ENCODE results near the gene SMIM44. TPM values are rescaled to one million over a fixed set of nuclear protein-coding genes. Genes with fewer than 3 reads are reported as not detected.

SMIM44 gene
- polyA plus RNA-seq, 3 donors, result not detected

DNA sequence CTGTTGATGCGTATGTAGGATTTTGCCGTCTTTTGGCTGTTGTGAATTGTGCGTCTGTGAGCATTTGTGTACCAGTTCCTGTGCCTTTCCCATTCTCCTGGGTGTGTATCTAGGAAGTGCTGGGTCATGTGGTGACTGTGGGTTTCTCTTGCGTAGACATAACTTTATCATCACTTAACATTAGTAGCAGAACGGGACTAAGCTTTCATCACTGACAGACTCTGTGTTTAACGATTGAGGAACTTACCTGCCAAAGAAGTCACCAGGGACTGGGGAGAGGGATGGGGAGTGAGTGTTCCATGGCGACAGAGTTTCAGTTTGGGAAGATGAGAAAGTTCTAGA is 37.8 kb upstream of the SMIM44 start:
- peaks cover 79% of the 10 kb centered on the region for H3K79me2 ChIP-seq (ENCODE audit: insufficient read depth, low read length)
- no peak overlapping the region for H3K4me3 ChIP-seq (replicated peaks in 1 of 3; ENCODE audit: low read depth in 2 of 3, low read length in 3 of 3)
- H3K9me3 ChIP-seq (replicated peaks in 1 of 2; ENCODE audit: control insufficient read depth in 1 of 2, insufficient read depth in 1 of 2, low read length in 2 of 2), result no peaks in the 10 kb centered on the region
- H2AFZ ChIP-seq (ENCODE audit: insufficient read depth, low read depth, low read length, poor library complexity, severe bottlenecking), result no peak overlapping the region
- intact Hi-C loops (cut with micrococcal nuclease), result no loop called here
- H3K4me1 ChIP-seq (ENCODE audit: control insufficient read depth in 1 of 2, insufficient read depth in 2 of 2, low read length in 2 of 2), result no peaks in the 10 kb centered on the region
- 67% methylated on average over 1 of the region's 7 CpGs for WGBS (ENCODE audit: insufficient coverage)
- no peak for DNase-seq
- H3K36me3 ChIP-seq (replicated peaks in 1 of 2; ENCODE audit: control insufficient read depth in 1 of 2, insufficient read depth in 2 of 2, low read length in 2 of 2), result peaks cover 56 to 78% of the 10 kb centered on the region in 2 donors
- no peaks in the 10 kb centered on the region for H3K27me3 Mint-ChIP-seq (ENCODE audit: low read depth in 3 of 3)
- H3K9me3 Mint-ChIP-seq, result peaks cover 0 to 2% (median 0%) of the 10 kb centered on the region in 7 donors
- no peak overlapping the region for H3K4me3 Mint-ChIP-seq
- peaks cover 32 to 71% of the 10 kb centered on the region in 2 donors for H3K36me3 Mint-ChIP-seq
- peak overlapping the region in 2 of 7 donors; percentile 15 to 61 for H3K27ac Mint-ChIP-seq
- no peak overlapping the region for H3K4me2 ChIP-seq (replicated peaks; ENCODE audit: extremely low read depth, low read length, poor library complexity, severe bottlenecking)
- H3K27ac ChIP-seq (ENCODE audit: low read depth in 1 of 2, low read length in 2 of 2), result no peak overlapping the region
- no peak overlapping the region for H3K9ac ChIP-seq (ENCODE audit: insufficient read depth, low read length, poor library complexity, severe bottlenecking)
- TF ChIP-seq CTCF (IDR thresholded peaks at IDR 0.05), result no peak
- H3K27me3 ChIP-seq (ENCODE audit: control insufficient read depth in 2 of 2, insufficient read depth in 2 of 2, low read length in 2 of 2), result no peaks in the 10 kb centered on the region
- H4K20me1 ChIP-seq (ENCODE audit: insufficient read depth, low read length), result peaks cover 92% of the 10 kb centered on the region
- H3K4me1 Mint-ChIP-seq, result no peaks in the 10 kb centered on the region

GRCh38 chr19:3520166-3521103 is 37.2 kb upstream of the SMIM44 start:
- H3K27me3 ChIP-seq (ENCODE audit: control insufficient read depth in 2 of 2, insufficient read depth in 2 of 2, low read length in 2 of 2), result no peaks in the 10 kb centered on the region
- H3K27ac Mint-ChIP-seq, result peak overlapping the region in 2 of 7 donors; percentile 15 to 61
- H3K9me3 ChIP-seq (replicated peaks in 1 of 2; ENCODE audit: control insufficient read depth in 1 of 2, insufficient read depth in 1 of 2, low read length in 2 of 2), result no peaks in the 10 kb centered on the region
- no peak overlapping the region for H3K4me3 ChIP-seq (replicated peaks in 1 of 3; ENCODE audit: low read depth in 2 of 3, low read length in 3 of 3)
- no peaks in the 10 kb centered on the region for H3K27me3 Mint-ChIP-seq (ENCODE audit: low read depth in 3 of 3)
- H3K36me3 ChIP-seq (replicated peaks in 1 of 2; ENCODE audit: control insufficient read depth in 1 of 2, insufficient read depth in 2 of 2, low read length in 2 of 2), result peaks cover 51 to 77% of the 10 kb centered on the region in 2 donors
- H3K4me1 ChIP-seq (ENCODE audit: control insufficient read depth in 1 of 2, insufficient read depth in 2 of 2, low read length in 2 of 2), result no peaks in the 10 kb centered on the region
- peaks cover 31 to 69% of the 10 kb centered on the region in 2 donors for H3K36me3 Mint-ChIP-seq
- peaks cover 94% of the 10 kb centered on the region for H4K20me1 ChIP-seq (ENCODE audit: insufficient read depth, low read length)
- H3K79me2 ChIP-seq (ENCODE audit: insufficient read depth, low read length), result peaks cover 85% of the 10 kb centered on the region
- peaks cover 0 to 2% (median 0%) of the 10 kb centered on the region in 7 donors for H3K9me3 Mint-ChIP-seq
- no peak for TF ChIP-seq CTCF (IDR thresholded peaks at IDR 0.05)
- H3K4me3 Mint-ChIP-seq, result no peak overlapping the region
- H3K4me1 Mint-ChIP-seq, result no peaks in the 10 kb centered on the region
- 92% methylated on average over 36 of the region's 37 CpGs for WGBS (ENCODE audit: insufficient coverage)
- intact Hi-C loops (cut with micrococcal nuclease), result no loop called here
- H3K4me2 ChIP-seq (replicated peaks; ENCODE audit: extremely low read depth, low read length, poor library complexity, severe bottlenecking), result no peak overlapping the region
- H3K9ac ChIP-seq (ENCODE audit: insufficient read depth, low read length, poor library complexity, severe bottlenecking), result no peak overlapping the region
- DNase-seq, result no peak
- H3K27ac ChIP-seq (ENCODE audit: low read depth in 1 of 2, low read length in 2 of 2), result no peak overlapping the region
- no peak overlapping the region for H2AFZ ChIP-seq (ENCODE audit: insufficient read depth, low read depth, low read length, poor library complexity, severe bottlenecking)

Data from CD14-positive monocyte (primary cell).